GM18520 (cell line): Measurements from ENCODE around the gene S100Z.
"Not testable (repeated sequence)": the region's sequence is repeated elsewhere in the genome, so short reads cannot be mapped to it uniquely, and the experiment has no call there.

Source experiments
- ATAC-seq: cut with Tn5 transposase; IDR thresholded peaks from one replicate; pipeline ENCODE4 v1.9.1; 2021; ENCODE audit not compliant: unreplicated experiment

Gene S100Z

DNA sequence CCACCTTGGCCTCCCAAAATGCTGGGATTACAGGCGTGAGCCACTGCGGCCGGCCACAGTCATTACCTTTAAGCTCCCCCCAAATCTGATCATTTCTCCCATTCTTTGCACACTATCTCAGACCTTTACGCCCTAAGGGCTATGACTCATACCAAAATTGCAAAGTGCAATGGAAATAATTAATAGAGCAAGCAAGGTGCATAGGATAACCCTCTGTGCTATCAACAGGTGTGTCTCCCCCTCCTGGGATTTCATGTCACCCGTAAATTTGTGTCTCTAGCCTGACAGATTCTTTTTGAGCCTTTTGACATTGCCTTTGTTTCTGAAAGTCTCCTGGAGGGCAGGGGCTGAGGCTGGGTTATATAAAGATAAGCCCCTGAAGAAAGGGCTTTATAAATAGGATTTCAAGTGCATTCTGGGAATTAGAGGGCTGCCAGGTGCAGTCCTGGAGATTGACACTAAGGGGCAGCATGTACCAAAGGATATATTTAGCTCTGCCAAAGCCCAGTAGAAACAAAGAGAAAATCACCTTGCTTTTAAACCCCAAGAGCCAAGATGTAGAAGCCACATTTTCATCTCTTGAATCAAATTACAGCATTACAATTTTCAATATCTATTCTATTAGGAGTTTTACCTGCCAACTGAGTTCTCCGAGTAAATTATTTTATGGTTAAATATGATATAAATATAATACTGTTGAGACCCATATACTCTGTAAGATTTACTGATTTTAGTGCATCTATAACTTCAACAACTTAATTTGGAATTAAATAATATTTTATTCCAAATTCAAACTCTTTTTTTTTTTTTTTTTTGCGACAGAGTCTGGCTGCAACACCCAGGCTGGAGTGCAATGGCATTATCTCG is 18.2 kb downstream of the S100Z start:
- ATAC-seq, result peak; percentile 50

DNA sequence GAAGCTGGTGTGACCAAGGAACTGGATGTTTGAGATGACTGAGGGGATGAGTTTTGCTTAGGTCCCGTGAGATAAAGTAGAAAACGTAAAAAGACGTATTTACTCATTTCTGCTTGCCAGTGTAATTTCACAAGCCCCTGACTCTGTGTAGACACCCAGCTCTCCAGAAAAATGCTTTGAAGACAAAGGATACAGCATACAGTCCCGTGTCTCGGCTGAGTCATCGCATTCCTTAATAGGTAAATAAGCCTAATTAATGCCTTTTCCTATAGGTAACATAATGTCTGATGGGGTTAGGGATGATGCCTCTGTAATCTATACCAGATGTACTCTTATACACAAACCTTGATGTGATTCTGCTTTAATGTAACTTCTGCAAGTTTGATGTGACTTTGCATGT is 20.2 kb downstream of the S100Z start:
- no peak for ATAC-seq

- ATAC-seq, result no peak
Observed at GRCh38 chr5:76874088-76874581, 24.3 kb downstream of the S100Z start.

DNA sequence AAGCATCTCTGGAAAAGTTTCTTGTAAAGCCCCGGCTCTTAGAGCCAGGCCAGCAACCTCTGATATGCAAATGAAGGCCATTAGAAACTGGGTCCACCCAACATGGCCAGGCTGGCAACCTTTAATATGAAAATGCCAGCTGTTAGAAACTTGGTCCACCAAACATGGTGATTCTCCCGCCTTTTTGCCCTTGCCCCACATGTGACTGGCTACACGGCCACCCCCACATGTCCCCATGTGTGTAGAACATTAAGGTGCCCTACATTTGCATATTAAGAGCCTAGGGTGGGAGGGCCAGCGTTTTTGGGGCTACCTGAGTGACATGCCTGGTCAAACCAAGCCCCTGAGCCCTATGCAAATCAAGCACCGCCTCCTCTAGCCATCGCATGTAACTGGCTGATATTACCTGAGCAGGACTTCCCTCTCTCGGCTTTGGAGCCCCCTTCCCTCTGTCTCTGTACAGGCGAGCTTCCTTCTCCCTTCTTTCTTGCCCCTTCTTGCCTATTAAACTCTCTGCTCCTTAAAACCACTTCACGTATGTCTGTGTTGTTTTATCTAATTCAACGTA is 39.0 kb downstream of the S100Z start:
- ATAC-seq, result no peak

- ATAC-seq, result no peak
Observed at GRCh38 chr5:76893294-76893693, 43.5 kb downstream of the S100Z start.

DNA sequence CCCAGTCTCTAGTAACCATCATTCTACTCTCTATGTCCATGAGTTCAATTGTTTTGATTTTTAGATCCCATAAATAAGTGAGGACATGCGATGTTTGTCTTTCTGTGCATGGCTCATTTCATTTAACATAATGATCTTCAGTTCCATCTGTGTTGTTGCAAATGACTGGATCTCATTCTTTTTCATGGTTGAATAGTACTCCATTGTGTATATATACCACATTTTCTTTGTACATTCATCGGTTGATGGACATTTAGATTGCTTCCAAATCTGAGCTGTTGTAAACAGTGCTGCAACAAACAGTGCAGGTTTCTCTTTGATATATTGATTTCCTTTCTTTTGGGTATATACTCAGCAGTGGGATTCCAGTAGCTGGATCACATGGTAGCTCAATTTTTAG is 46.4 kb downstream of the S100Z start:
- no peak for ATAC-seq

DNA sequence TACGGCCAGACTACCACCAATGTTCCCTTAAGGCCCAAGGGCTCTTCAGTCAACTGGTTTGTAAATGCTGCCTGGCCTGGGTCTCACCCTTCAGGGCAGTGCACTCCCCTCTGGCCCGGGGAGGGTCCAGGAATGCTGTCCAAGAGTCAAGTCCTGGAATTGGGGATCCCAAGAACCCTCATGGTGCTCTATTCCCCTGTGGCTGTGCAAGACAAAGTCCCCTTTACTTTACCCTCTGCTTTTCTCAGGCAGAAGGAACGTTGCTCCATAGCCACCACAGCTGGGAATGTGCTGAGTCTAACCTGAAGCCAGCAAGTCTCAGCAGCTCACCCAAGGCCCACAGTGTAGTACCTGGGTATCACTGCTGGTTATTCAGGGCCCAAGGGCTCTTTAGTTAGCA is 51.7 kb downstream of the S100Z start:
- ATAC-seq, result no peak

GRCh38 chr5:76908166-76908565 is 58.4 kb downstream of the S100Z start:
- ATAC-seq, result no peak

DNA sequence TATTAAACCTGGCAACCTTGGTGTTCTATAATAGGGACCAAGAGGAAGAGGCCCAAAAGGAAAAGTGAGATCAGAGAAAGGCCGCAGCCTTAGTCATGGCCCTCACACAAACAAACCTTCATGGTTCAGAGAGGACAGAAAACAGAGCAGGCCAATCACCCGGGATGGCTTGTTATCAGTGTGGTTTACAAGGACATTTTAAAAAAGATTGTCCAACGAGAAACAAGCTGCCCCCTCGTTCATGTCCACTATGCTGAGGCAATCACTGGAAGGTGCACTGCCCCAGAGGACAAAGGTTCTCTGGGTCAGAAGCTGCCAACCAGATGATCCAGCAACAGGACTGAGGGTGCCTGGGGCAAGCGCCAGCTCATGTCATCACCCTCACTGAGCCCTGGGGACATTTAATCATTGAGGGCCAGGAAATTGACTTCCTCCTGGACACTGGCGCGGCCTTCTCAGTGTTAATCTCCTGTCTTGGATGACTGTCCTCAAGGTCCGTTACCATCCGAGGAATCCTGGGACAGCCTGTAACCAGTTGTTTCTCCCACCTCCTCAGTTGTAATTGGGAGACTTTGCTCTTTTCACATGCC is 60.6 kb downstream of the S100Z start:
- not testable (repeated sequence) for ATAC-seq

- ATAC-seq, result not testable (repeated sequence)
Observed at GRCh38 chr5:76914671-76915070, 64.9 kb downstream of the S100Z start.

DNA sequence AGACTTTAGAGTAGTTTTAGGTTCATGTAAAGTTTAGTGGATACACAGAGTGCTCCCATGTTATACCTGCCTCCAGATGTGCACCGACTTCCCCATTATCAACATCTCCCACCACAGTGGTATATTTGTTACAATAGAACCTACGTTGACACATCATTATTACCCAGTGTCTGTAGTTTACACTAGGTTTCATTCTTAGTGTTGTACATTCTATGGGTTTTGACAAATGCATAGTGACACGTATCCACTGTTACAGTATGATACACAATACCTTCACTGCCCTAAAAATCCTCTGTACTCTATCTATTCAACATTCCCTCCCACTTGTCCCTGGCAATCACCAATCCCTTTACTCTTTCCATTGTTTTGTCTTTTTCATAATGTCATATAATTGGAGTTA is 68.7 kb downstream of the S100Z start:
- ATAC-seq, result no peak

DNA sequence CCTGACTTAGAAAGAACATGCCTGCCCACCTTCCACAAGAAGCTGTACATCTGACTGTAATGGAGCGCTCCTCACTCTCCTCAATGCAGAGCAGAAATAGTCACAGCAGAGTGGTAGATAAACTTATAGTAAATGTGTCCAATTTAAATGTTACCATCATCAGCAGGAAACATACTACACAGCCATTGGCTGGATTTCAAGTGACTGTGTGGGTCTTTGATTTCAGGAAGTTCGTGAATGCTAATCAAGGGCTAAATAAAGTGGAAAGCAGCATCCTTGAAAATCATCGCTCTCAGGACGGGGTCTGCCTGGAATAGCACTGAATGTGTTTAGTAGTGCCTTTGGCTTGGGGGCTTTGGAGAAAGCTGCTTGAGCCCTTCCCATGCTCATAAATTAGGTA is 70.7 kb downstream of the S100Z start:
- no peak for ATAC-seq

- ATAC-seq, result no peak
Observed at GRCh38 chr5:76926329-76927105, 76.7 kb downstream of the S100Z start.

DNA sequence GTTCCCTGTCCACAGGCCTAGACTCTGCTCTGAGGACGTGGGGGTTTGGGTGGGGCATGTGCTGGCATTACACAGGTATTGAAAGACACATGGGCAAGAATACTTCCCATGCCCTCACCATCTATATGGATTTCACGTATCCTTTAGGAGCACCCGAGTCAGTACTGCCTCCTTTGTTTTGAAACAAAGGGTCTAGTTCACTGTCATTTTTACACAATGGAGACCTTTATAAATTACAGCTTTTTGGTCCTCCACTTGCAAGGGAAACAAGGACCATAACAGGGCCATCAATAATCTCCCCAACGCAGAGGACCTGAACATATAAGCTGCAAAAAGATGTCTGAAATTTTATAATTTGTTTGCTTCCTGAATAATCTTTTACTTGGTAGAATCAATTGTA is 78.1 kb downstream of the S100Z start:
- no peak for ATAC-seq

DNA sequence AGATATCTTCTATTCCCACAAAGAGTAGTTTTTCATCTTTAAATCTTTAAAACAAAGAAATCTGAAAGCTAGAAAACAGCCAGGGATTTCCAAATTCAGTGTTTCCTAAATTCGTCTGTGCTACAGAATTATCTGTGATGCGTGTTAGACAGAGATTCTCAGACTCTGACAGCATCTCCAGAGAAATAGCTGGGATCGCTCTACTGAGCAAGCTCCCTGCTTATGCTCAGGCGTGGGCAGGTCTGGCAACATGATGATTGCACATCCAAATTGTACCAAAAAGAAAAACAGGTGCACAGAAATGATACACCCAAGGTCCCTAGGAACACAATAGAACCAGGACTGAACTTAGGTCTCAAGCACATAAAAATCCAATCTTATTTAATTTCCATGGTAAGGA is 80.3 kb downstream of the S100Z start:
- no peak for ATAC-seq

DNA sequence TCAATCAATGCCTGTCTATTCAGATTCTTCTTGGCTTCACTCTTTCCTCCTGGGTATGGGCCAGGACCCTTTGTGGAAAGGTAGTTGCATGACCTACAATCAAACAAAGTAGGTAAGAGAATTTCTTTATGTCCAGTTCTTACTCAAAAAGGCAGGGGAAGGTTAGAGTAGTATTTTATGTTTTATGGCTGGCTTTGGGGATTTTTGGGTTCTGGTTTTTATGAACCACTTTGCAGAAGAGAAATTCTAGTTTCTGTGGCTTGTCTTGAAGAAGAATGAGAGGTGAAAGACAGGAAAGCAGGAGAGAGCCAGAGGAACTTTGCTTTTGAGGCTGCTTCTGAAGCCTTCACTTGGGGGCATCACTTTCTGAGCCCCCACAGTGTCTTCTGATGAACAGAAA is 88.4 kb downstream of the S100Z start:
- ATAC-seq, result no peak

DNA sequence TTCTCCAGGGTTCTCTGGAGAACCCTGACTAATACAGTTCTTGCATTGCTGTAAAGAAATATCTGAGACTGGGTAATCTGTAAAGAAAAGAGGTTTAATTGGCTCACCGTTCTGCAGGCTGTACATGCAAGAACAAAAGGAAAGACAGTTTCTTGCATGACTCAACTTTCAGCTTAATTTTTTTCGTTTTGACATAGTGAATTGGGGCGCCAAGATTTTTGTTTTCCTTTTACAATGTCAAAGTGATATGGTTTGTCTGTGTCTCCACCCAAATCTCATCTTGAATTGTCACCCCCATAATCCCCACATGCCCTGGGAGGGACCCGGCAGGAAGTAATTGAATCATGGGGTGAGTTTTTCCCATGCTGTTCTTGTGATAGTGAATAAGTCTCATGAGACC is 91.2 kb downstream of the S100Z start:
- ATAC-seq, result no peak

GRCh38 chr5:76941442-76941841 is 91.6 kb downstream of the S100Z start:
- no peak for ATAC-seq

DNA sequence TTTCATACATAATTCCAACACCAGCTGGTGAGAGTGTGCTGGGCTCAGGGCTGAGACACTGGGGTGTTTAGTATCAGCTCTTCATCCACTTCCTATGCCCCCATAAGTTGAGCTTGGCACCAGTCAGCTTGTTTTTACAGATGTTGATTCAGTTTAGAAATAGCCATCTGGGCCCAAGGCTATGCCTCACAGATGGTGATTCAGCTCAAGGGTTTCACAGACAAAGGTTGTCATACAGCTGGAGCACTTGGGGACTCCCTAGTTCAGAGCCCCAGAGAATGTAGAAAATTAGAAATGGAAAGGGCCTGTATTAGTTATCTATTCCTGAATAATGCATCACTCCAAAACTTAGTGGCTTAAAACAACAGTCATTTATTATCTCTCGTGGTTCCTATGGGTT is 92.8 kb downstream of the S100Z start:
- no peak for ATAC-seq

DNA sequence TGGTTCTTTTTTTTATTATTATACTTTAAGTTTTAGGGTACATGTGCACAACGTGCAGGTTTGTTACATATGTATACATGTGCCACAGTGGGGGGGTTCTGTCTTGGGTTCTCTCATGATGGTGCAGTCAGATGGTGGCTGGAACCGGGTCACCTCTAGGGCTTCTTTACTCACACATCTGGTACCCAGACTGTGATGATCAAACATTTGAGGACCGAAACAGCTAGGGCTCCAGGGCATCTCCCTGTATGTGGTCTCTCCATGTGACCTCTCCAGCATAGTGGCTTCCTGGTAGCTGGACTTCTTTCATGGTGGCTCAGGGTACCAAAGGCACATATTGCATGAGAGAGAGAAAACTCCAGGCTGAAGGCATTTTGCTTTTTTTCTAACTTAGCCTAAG is 93.2 kb downstream of the S100Z start:
- no peak for ATAC-seq

DNA sequence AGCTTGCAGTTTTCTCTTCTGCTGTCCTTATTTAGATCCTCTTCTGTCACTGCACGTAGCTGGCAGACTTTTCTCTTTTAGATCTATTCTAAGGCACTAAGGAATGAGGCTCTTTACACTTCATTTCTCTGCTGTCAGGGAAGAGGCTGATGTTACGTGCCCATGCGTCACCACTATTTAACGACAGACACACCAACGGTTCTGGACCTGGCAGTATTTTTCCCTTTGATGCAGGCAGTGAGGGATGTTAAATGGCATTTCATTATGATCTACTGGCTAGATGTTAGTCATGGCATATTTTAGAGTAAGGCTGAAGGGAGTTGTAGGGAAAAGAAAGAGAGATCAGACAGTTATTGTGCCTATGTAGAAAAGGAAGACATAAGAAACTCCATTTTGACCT is 94.8 kb downstream of the S100Z start:
- ATAC-seq, result no peak
